Rectal smooth muscle tissue (tissue), 1 donor: ENCODE results near the gene AKT3.

Source experiments
- H3K27ac ChIP-seq: one replicate; pipeline ENCODE4 v1.7.0; 2013; ENCODE audit warnings: low read depth, low read length, inconsistent platforms
- H3K27me3 ChIP-seq: one replicate; pipeline ENCODE4 v1.7.0; 2013; ENCODE audit warnings: low read length; ENCODE audit not compliant: control insufficient read depth, insufficient read depth
- H3K36me3 ChIP-seq: one replicate; pipeline ENCODE4 v1.7.0; 2013; ENCODE audit warnings: low read length; ENCODE audit not compliant: control insufficient read depth, insufficient read depth
- H3K4me1 ChIP-seq: one replicate; pipeline ENCODE4 v1.7.0; 2013; ENCODE audit warnings: low read length; ENCODE audit not compliant: control insufficient read depth, insufficient read depth
- H3K4me3 ChIP-seq: one replicate; pipeline ENCODE4 v1.7.0; 2013; ENCODE audit warnings: low read length
- H3K9ac ChIP-seq: one replicate; pipeline ENCODE4 v1.7.0; 2013; ENCODE audit warnings: low read length

Gene AKT3

DNA sequence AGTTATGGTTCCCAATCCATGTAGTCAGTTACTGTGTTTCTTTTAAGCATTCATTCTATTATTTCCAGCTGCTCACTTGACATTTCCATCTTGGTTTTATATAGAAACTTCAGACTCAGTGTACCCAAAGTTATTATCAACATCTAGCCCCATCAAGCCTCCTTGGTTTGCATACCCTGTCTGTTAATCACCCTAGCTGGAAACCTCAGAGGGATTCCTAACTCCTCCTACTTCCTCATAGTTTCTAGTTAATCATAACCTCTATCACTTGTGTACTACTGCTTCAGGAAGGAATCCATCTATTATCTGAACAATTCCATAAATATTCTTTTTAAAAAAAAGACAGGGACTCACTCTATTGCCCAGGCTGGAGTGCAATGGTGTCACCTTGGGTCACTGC lies 300.9 kb downstream of the AKT3 start:
- Histone ChIP-seq H3K36me3 (peaks cover 2% of the 10 kb centered on the region), H3K27ac (no peak overlapping the region), H3K27me3 (no peaks in the 10 kb centered on the region), H3K9ac (no peak overlapping the region), H3K4me1 (no peaks in the 10 kb centered on the region), H3K4me3 (no peak overlapping the region)

DNA sequence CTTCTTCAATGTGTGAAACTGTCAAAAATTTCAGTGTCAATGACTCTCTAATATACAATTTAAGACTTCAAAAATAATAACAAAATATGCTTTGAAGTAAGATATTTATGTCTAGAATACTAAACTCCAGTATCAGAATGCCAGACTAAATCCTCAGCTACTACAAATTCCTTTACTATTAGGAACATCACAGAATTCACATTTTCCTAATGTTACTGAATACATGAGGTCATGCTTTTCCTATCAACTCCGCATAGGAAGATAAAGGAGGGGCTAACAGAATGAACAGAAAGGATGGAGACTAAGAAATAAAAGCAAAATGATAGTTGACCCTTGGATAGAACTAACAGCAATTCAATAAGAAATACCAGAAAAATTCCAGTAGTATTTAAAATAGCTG lies 301.5 kb downstream of the AKT3 start:
- Histone ChIP-seq H3K36me3 (peaks cover 2% of the 10 kb centered on the region), H3K4me1 (no peaks in the 10 kb centered on the region), H3K4me3 (no peak overlapping the region), H3K27ac (no peak overlapping the region), H3K9ac (no peak overlapping the region), H3K27me3 (no peaks in the 10 kb centered on the region)

DNA sequence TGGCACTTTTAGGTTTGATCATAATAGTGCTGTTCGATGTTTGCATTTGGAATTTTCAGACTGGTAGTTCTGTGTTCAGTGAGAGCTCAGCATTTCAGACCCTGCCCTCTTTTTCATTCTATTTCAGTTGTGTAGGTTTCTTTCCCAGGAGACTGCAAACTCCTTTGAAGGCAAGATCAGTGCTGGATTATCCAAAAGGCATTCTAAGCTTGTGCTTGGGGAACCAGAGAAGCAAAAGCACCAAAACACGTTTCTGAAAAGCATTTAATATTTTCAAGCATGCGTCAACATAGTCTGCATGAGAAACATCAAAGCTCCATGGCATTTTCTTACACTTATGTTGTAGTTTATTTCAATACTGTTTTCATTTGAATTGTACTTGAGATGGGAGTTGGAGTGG lies 302.2 kb downstream of the AKT3 start:
- Histone ChIP-seq H3K27me3 (no peaks in the 10 kb centered on the region), H3K9ac (no peak overlapping the region), H3K4me1 (no peaks in the 10 kb centered on the region), H3K27ac (no peak overlapping the region), H3K36me3 (peaks cover 2% of the 10 kb centered on the region), H3K4me3 (no peak overlapping the region)

DNA sequence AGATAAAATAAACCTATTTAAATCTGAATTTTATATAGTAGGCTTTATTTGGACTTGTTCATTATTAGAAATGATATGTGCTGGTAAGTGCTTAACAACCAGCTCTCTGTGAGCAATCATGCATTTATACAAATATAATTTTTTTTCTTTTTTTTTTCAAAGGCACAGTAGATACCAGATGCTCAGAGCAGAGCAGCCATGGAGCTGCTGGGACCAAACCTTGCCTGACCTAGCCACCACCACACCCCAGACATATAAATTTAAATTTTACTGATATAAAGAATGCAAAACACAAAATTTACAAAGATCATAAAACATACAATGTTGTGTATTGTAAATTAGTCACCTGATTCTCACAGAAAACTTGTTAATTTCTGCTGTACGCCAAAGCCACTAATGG lies 303.6 kb downstream of the AKT3 start:
- no peaks in the 10 kb centered on the region for H3K4me1 ChIP-seq
- no peak overlapping the region for H3K27ac ChIP-seq
- H3K27me3 ChIP-seq, result no peaks in the 10 kb centered on the region
- no peak overlapping the region for H3K4me3 ChIP-seq
- H3K36me3 ChIP-seq, result peaks cover 2% of the 10 kb centered on the region
- no peak overlapping the region for H3K9ac ChIP-seq

DNA sequence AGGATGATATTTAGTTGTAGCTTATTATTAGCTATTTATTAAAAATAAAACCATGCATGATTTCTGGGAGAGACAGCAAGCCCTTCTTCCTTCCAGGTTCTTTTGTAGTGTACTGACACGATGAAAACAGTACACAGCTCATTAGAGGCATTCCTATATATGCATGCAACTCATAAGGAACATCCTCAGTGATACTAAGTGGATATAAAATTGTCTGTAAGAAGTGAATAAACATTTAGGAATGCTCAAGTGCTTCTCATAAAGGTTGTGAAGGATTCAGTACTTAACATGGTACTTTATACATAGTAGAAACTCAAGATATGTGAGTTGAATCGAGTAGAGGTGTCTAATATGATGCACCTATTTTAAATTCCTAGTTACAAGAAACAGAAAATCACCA lies 306.5 kb downstream of the AKT3 start:
- Histone ChIP-seq H3K4me3 (no peak overlapping the region), H3K9ac (no peak overlapping the region), H3K4me1 (no peaks in the 10 kb centered on the region), H3K27me3 (no peaks in the 10 kb centered on the region), H3K27ac (no peak overlapping the region), H3K36me3 (peaks cover 2% of the 10 kb centered on the region)

DNA sequence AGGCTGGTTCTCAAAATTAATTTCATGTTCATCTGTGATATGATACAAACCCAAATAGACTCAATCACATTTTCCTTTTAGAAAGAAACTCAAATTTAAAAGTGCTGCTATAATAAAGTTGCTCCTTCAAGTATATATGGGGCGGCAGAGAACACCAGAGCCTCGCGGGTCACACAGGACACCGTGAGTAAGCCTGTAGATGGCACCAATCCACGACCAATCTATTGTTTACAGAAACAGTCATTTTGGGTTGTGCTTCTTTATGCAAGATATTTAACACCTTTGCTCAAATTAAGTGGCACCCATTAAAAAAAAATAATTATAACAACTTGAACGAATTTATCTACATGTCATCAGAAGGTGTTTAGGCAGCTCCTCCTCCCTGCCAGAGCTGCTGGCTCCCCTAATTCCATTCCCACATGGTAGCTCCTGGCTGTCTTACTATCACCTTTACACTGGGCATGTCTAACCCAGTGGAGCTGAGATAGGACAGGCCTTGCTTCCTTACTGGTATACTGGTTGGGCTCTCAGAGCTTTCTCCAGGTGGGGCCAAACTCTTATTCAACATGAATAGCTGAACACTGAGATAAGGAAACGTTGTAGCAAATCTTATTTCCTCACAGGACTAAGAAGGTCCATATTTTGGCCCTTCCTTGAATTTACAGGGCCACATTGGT lies 307.2 kb downstream of the AKT3 start:
- H3K4me1 ChIP-seq, result no peaks in the 10 kb centered on the region
- H3K4me3 ChIP-seq, result no peak overlapping the region
- H3K27me3 ChIP-seq, result no peaks in the 10 kb centered on the region
- peaks cover 2% of the 10 kb centered on the region for H3K36me3 ChIP-seq
- H3K27ac ChIP-seq, result no peak overlapping the region
- no peak overlapping the region for H3K9ac ChIP-seq

DNA sequence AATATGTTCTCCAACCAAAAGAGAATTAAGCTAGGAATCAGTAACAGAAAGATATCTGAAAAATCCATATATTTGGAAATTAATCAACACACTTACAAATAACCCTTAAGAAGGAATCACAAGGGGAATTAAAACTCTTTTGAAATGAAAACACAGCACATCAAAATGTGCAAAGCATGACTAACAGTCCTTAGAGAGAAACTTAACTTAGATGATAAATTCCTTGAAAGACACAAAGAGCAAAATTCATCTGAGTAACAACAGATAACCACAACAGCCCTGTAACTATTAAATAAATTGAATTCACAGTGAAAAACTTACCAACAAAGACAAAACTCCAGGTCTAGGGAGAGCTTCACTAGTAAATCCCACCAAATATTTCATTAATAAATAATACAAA lies 310.4 kb downstream of the AKT3 start:
- Histone ChIP-seq H3K9ac (no peak overlapping the region), H3K4me1 (no peaks in the 10 kb centered on the region), H3K27ac (no peak overlapping the region), H3K4me3 (no peak overlapping the region), H3K27me3 (no peaks in the 10 kb centered on the region), H3K36me3 (peaks cover under 1% of the 10 kb centered on the region)

DNA sequence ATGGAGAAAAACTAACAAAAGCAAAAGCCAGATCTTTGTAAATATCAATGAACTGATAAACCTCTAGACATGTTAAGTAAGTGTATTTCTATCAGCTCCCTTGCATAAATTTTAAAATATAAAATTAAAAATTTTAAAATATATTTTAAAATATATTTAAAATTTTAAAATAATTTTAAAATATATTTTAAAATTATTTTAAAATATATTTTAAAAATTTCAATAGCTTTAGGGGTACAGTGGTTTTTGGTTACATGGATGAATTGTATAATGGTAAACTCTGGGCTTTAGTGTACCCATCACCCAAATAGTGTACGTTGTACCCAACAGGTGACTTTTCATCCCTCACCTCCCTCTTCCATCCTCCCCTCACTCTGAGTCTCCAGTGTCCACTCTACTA lies 315.0 kb downstream of the AKT3 start:
- Histone ChIP-seq H3K36me3 (no peaks in the 10 kb centered on the region), H3K4me1 (no peaks in the 10 kb centered on the region), H3K9ac (no peak overlapping the region), H3K4me3 (no peak overlapping the region), H3K27ac (no peak overlapping the region), H3K27me3 (no peaks in the 10 kb centered on the region)

DNA sequence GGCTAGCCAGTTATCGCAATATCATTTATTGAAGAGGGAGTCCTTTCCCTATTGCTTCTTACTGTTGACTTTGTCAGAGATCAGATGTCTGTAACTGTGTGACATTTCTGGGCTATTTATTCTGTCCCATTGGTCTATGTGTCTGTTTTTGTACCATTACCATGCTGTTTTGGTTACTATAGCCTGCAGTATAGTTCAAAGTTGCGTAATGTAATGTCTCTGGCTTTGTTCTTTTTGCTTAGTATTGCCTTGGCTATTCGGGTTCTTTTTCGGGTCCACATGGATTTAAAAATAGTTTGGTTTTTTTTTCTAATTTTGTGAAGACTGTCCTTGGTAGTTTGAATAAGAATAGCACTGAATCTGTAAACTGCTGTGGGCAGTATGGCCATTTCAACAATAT lies 320.5 kb downstream of the AKT3 start:
- Histone ChIP-seq H3K27ac (no peak overlapping the region), H3K4me3 (no peak overlapping the region), H3K4me1 (peaks cover 2% of the 10 kb centered on the region), H3K9ac (no peak overlapping the region), H3K36me3 (no peaks in the 10 kb centered on the region), H3K27me3 (no peaks in the 10 kb centered on the region)

DNA sequence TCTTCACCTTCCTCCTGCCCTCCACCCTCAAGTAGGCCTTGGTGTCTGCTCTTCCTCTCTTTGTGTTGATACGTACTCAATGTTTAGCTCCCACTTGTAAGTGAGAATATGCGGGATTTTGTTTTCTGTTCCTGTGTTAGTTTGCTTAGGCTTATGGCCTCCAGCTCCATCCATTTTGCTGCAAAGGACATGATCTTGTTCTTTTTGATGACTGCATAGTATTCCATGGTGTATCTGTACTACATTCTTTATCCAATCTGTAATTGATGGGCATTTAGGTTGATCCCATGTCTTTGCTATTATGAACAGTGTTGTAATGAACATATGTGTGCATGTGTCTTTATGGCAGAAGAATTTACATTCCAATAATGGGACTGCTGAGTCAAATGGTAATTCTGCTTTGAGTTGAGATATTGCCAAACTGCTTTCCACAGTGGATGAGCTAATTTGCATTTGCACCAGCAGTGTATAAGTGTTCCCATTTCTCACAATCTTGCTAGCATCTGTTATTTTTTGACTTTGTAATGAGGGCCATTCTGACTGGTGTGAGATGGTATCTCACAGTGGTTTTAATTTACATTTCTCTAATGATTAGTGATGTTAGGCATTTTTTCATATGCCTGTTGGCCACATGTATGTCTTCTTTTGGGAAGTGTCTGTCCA lies 321.5 kb downstream of the AKT3 start:
- H3K27ac ChIP-seq, result no peak overlapping the region
- no peak overlapping the region for H3K4me3 ChIP-seq
- H3K4me1 ChIP-seq, result peaks cover 2% of the 10 kb centered on the region
- H3K9ac ChIP-seq, result no peak overlapping the region
- H3K36me3 ChIP-seq, result no peaks in the 10 kb centered on the region
- no peaks in the 10 kb centered on the region for H3K27me3 ChIP-seq

DNA sequence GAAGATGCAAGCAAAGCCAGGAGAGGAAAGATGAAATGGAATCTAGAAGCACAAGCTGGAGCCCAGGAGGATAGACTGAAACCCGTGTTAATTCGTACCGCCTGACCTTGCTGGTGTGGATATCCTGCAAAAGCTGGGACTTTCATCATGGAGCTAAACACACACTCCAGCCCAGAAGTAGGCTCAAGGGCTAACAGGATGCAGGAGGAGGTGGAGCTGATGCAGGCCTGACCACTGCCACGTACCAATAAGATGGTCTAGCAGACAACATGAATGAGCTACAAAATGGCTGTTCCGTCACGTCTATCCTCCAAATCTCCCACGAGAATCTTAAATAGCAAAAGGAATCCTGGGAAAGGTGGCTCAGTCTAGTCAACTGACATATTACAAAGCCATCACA lies 323.9 kb downstream of the AKT3 start:
- H3K36me3 ChIP-seq, result no peaks in the 10 kb centered on the region
- H3K27ac ChIP-seq, result no peak overlapping the region
- no peaks in the 10 kb centered on the region for H3K27me3 ChIP-seq
- no peak overlapping the region for H3K9ac ChIP-seq
- no peak overlapping the region for H3K4me3 ChIP-seq
- peaks cover 2% of the 10 kb centered on the region for H3K4me1 ChIP-seq

DNA sequence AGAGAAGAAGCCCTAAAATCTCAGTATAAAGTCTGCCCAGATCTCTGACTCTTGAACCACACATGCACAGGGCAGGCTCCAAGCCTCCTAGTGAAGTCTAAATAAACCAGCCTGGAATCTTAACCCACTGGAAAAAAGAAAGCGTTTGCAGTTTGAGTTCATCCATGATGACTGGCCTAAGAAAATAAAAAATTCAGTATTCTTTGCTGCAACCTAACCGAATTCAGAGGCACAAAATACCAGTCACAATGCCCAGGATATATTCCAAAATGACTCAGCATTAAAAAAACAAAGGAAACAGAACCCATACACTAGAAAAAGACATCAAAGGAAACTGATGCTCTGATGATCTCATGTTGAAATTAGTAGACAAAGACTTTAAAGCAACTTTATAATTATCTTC lies 325.0 kb downstream of the AKT3 start:
- Histone ChIP-seq H3K27me3 (no peaks in the 10 kb centered on the region), H3K9ac (no peak overlapping the region), H3K36me3 (no peaks in the 10 kb centered on the region), H3K27ac (no peak overlapping the region), H3K4me1 (peaks cover 2% of the 10 kb centered on the region), H3K4me3 (no peak overlapping the region)

DNA sequence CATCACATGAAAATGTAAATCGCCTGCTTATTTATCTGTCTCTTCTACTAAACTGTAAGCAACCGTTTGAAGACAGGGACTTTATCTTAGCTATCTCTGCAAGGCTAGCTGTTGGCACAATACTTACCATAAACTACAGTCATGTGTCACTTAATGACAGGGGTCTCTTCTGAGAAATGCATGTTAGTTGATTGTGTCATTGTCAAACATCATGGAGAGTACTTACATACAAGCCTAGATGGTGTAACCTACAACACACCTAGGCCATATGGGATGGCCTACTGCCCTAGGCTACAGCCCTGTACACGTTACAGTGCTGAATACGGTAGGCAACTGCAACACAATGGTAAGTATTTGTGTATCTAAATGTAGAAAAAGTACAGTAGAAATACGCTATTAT lies 326.3 kb downstream of the AKT3 start:
- H3K27me3 ChIP-seq, result no peaks in the 10 kb centered on the region
- no peak overlapping the region for H3K4me3 ChIP-seq
- peaks cover 2% of the 10 kb centered on the region for H3K4me1 ChIP-seq
- H3K36me3 ChIP-seq, result no peaks in the 10 kb centered on the region
- no peak overlapping the region for H3K27ac ChIP-seq
- H3K9ac ChIP-seq, result no peak overlapping the region
